ENCODE results near the gene HHLA2.

The HHLA2 gene

DNA sequence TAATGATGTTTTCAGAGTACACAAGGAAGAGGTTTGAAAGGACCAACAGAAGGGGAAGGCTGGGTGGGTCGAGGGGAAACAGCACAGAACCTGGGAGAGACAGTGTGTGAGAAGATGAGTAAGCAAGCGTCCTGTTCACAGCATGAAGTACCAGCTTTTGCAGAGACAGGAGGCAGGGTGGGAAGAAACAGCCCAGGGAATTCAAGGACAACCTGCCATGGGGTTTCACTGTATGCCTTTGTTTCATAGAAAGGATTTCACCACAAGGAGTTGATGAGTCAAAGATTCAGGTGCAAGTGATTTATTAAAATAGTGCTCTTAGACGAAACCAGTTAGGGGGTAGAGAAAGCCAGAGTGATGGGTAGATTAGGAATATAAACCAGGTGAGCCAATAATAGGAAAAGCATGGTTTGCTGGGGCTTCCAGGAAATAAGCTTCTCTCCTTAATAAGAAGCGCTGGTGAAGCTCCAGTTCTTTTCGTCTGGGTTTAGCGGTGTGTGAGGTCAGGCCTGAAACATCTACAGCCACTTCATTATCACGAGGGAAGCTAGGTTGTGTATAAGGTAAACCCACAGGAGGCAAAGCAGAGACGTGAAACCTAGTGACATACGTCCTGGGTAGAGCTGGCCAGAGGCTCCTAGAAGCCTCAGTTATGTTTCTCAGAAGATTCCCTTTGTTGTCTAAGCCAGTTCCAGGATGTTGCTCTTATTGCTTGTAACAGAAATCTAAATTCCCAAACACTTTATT lies 3.9 kb downstream of the HHLA2 start:
- no peak for DNase-seq

DNA sequence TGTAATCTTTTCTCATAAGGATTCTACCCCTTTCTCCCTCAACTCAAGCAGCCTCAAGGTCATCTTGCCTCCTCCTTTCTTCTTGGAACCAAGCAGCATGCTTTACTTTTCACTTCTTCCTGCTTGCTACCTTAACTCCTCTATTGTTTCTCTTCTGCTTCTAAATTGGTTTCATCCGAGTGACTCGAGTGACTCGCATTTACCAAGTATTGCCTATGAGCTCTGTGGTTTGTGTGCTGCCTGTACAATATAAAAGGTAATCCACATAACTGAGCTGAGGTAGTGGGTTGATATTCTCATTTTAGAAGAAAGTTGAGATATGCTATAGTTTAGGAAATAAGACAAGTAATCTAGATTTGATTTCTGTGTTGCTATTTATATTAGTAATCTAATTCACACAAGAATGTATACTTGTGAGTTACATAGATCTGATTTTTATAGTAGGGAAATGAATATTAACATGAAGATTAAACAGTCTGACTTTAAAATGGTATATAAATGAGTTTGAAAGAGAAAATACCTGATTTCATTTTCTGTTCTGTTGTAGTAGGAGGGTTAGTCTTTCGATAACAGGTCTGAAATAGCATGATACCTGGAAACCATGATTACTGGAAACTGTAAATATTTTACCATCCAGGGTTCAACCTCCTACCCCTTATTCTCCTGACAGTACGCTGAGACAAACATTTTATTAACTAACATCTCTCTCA lies 5.5 kb downstream of the HHLA2 start:
- DNase-seq = no peak

DNA sequence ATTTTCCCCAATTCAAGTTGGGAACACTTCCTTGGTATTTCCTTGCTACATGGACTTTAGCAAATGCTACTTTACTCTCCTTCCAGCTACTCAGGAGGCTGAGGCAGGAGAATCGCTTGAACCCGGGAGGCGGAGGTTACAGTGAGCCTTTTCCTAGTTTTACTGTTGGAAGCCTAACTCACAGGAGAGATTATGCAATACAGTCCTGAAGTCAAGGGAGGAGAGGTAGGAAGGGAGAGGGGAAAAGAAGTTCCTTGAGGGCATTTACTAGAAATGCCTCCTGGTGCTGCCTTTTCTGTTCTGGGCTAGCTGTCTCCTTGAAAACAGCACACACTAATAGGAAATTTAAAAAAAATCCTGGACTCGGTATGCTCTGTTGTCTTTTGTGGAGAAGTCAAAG lies 6.2 kb downstream of the HHLA2 start:
- DNase-seq = no peak

DNA sequence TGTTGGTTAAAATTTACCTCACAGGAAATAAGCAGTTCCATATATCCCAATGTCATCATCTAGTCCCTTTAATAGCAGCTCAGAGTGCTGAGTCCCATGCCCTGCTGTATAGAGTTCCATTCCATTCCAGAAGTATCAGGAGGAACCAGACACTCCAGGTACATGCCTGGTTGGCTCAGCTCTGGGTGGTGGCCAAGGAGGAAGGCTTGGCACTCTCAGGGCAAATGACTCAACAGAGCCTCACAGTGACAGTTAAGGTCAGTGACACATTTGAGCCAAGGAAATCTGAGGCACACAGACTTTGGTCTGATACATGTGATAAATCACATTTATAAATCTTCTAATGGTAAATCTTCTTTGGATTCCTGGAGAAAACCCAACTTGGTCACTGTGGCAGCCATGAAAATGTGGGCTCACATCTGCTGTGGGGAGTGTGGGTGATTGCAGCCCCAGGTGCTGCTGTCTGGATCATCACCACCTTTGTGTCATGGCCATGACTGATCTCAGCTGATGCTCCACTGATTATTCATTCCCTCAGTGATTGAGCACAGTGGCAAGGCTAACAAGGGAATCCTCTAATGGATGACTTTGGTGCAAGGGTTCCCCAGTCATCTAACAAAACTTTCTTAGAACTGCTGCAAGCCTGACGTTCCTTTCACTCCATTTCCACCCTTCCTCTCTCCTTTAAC lies 9.3 kb downstream of the HHLA2 start:
- no peak for DNase-seq

DNA sequence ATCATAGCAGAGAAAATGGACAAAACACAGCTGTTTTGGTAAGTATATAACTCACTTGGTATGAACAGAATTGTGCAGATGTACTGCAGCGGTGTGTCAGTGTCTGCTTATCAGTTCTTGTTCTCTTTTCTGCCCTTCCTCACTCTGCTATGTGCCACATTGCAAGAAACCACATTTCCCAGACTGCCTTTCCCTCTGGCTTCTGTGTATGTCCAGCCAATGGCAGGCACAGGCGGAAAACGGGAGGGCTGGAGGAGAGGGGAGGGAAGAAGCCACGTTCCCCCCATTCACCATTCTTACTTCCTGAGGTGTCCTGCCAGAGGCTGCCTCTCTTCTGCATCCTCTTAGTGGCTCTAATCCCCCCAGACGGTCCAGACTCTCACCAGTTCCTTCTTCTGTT lies 15.4 kb downstream of the HHLA2 start:
- peak in 1 of 2 experiments; percentile 21 for DNase-seq

DNA sequence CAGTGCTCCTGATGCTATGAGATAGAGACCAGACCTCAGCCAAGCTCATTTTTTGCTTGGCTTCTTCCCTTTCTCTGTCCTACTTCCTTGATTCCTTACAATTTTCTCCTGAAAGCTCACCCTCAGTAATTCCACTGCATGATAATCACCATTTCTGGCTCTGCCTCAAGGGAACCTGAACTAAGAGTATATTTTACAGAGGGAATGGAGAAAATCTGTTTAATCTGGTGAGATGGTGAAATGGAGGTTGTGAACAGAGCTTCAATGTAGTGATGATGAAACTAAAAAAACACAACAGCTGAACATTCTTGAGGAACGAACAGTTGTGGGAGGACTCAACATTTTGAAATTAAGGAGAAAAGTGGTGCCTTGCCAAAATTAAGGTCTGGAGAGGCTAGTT lies 16.3 kb downstream of the HHLA2 start:
- no peak for DNase-seq

DNA sequence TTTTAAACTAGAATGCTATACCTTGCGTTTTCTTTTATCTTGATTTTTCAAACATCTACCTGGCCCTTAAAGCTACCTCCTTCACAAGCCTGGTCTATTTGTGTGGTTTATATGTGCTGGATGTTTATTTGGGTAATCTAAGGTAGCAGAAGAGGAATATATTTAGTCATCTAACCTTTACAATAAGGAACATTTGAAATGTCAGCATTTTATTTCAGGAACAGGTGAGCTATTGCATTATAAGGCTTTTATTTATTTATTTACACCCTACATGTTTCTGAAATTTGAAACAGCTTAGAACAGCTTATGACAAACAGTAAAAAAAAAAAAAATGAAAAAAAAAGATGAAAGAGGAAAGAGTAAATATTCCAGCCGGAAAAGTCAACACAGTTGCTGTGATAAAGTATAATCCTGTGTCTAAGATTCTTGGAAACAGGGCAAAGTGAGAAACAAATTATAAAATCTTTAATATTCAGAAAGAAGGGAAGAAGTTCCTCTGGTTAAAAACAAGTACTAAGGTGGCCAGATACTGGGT lies 19.5 kb downstream of the HHLA2 start:
- DNase-seq = no peak

DNA sequence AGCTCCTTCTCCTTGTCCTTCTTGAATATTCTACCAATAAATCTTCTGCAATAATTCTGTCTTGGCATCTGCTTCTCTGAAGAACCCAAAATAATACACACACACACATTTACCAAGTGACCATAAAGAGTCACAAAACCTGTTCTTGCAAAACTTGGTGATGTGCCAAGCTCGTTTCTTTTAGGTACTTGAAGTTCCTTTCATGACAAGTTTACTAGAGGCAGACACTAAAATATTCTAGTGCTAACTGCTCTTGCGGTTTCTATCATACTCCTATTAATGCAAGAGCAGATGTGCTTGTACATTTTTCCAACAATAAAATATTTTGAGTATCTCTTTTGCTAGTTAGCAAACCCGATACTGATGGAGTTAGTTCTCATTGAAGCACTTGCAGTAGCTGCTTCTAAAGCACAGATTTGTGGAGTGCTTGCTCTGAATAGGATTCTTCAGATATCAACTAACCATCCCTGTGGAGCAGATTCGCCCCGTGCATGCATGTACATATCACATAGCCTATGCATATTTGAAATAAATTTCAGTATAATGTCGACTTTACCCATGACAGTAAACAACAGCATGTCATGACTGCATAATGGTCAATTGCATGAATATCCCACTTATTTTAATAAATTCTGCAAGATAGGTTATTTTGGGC lies 23.2 kb downstream of the HHLA2 start:
- DNase-seq = peak in 1 of 2 experiments; percentile 58

DNA sequence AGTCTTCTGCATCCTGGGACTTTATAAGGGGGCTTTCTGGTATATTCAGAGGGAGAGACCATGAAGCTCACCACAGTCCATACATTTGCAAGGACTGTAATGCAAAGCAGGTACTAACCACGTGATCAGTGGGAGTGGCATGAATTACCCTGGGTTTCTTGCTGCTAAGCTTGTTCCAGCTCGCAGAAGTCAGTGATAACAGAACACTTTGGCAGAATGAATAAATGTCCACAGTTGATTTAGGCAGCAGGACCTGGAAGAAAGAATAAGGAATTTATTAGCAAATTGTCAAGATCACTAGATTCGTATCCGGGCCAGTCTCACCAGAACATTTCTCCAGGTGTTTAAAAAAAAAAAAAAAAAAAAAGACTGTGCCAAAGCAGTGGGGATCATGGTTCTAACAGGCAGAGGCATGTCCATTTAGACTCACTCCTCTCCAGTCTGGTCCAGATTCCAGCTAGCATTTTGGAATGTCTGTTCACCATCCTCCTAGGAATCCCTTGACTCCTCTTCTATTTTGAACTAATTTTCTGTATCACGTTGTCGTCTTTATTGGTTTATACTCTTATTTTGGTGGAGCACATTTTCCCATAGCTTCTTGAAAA lies 24.5 kb downstream of the HHLA2 start:
- no peak for DNase-seq

DNA sequence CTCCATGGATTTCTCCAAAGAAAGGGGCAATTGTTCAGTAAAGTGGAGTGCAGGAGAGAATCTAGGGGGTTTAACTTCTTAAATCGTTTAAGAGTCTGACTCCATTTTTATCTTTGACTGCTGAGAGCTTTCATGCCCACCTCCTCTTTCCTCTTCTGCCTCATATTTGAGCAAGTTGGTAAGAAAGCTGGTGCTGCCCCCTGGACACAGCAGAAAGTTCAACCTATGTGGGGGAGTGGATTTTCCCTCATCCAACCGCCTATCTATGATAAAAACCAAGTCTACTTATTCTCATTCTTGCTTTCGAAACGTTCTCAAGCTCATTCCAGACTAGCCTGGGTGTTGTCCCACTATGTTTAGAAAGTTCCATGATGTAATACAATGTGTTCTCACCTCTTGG lies 26.0 kb downstream of the HHLA2 start:
- no peak for DNase-seq

DNA sequence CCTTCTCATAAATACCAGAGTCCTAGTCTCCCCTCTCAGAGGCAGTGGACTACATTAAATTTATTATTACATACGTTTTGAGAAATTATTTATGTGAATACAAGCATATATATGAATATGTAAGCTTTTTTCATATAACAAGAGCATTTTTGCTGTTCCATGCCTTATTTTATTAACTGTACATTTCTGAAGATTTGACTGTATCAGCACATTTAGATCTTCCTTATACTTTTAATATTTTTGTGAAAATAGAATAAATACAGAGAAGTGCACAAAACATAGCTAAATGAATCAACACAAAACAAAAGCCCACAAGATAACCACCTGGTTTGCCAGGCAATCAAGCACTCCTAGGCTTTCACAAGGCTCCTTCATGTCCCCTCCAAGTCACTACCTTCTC lies 27.8 kb downstream of the HHLA2 start:
- no peak for DNase-seq

DNA sequence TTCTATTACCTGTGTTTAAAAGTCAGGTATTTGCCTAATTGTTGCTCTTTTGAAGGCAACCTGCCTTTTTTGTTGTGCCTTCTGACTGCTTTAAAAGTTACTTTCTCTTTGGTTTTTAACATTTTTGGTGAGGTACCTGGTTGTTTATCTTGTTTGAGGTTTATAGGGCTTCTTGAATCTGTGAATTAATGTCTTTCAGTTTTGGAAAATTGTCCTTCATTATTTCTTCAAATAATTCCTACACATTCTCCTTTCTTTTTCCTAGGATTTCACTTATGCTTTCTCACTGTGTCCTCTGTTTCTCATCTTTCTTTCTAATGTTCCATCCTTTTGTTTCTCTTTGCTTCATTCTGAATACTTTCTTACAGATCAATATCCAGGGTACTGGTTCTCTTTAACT lies 30.8 kb downstream of the HHLA2 start:
- DNase-seq = no peak

DNA sequence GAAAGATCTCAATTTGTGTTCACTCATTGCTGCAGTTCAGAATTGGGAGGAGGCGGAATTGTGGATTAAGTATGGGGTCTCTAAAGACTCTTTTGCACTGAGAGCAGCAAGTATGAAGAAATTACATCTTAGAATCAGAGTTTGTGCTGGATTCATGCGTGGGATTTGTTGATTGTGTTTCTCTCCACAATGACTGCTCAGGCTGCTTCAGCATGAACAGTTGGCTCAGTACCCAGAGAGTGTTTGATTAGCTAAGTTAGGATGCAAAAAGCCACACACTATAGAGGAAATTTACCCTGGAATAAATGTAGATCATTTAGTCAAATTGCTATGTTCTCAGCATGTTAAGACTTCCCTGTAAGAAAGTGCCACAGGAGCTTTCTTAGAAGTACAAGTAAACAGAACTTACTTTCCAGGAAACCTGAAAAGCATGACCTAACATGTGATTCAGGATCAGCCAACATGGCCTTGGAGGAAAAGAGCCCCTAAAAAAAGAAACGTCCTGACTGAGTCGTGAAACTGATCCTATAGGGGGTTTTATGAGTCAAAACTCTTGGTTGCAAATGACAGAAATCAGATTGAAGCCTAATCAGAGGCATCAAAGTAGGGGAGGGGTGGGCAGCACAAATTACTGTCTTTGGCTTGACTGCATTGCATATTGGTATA lies 32.6 kb downstream of the HHLA2 start:
- no peak for DNase-seq

DNA sequence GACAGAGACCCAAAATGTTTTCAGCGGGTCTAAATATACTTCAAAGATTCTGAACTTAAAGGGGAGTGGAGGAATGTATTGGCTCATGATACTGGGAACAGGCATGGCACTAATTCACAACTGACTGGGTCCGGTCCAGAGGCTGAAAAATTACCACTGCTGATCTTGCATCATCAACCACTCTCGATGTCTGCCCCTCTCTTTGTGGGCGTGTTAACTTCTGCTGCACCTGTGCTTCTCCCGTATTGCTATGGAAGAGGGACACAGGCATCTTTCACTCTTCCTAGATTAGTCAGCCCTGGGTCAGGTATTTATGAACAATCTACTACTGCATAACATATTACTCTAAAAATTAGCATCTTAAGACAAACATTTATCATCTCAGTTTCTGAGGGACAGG lies 33.2 kb downstream of the HHLA2 start:
- no peak for DNase-seq

DNA sequence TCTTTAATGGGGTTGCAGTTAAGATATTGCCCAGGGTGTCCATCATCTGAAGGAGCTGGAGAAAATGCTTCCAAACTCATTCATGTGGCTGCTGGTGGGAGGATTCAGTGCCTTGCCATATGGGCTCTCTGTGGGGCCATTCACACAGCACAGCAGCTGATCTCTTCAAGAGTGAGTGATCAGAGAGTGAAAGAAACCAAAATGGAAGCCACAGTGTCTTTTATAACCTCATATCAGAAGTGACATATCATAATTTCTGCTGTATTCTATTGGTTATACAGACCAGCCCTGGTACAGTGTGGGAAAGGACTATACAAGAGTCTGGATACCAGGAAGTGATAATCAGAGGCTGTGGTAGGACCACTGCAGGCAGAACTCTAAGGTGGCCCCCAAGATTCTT lies 33.6 kb downstream of the HHLA2 start:
- DNase-seq = no peak

DNA sequence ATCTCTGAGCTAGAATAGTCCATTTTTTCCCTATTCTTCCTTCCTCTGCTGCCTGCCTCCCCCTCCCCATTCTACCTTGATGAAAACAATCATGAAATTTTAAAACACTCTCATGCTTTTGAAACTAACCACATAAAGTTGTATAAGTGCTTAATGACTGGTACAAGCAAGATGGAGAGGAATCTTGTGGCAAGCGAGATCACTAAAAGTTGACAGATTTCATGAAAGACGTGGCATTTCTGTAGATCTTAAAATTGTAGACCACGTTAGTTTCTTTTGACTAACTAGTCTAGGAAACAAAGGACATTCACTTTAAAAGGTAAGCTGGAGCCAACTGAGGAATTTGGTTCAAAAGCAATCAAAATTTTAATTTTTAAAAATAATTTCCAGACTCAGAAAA lies 35.4 kb downstream of the HHLA2 start:
- DNase-seq = no peak

DNA sequence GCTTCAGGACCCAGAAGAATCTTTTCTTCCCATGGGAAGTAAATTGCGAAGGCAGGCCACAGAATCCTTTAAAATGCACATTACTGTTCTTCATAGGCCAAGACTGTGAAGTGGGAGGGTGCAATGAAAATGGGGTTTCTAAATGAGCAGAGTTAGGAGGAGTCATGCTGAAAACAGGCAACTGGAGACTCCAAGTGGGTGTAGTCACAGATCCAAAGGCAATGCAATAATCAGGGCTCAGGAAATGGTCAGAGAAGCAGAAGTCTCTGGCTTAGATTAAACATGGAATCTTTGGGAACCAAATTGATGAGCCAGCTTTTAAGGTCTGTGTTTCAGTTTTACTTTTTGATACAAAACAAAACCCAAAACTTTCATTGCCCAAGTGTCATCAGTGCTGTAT lies 37.6 kb downstream of the HHLA2 start:
- DNase-seq = no peak

DNA sequence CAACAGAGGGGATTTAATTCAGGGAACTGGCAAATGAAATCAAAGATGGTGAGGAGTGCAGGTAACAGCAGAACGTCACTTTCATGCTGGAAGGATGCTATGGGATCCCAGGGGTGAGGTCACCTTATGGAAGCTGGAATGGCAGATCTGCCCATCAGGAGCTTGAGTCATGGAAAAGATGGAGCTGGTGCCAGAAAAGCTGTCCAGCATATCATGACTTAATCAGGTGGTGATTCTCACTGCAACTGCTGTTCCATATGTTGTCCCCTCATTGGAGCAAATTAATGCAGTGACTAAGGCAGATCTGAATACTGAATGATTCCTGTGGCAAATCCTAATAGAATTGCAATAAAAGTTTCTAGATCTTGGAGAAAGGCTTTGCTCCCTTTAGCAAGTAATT lies 38.4 kb downstream of the HHLA2 start:
- peak; percentile 21 to 33 for DNase-seq

DNA sequence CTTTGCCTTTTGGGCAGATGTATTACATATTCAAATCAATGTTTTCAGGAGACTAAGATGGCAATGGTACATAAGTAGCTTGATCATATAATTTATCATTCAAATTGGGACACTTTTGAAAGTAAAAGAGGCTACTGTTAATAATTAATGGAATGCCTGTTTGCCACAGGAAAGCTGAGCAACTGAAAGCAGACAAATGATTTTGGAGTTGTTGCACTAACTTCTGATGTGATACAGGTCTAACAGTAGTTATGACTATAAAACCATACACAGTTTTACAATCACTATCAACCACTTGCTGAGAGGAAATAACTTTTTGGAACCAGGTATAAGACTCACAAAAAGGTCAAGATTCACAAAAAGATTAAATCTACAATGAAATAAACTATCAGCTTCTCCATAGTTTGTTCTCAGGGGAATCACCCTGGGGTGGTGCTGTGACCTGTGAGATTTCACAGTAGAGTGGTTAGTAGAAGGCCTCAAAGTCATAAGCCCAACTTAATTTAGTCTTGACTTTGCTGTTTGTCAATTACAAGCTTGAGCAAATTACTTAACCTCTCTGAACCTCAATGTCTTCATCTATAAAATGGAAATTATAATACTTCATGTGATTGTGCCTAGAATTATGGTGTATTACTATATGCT lies 42.7 kb downstream of the HHLA2 start:
- no peak for DNase-seq

DNA sequence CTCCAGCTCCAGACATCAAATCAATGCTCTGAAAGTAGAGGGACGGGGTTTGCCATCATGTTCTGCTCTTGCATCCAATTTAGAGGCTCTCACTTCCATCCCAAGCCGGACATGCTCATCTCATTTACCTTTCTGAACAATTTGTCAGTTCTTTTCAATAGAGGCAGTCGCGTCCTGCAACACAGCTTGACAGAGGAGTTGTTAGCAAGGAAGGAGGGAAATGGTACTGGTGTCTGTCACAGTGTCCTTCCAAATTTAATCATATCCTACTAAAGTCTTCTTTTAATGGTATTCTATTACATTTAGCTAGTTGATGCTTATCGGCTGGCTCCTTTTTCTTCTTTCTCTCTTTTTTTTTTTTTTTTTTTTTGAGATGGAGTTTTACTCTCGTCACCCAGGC lies 45.6 kb downstream of the HHLA2 start:
- no peak for DNase-seq

DNA sequence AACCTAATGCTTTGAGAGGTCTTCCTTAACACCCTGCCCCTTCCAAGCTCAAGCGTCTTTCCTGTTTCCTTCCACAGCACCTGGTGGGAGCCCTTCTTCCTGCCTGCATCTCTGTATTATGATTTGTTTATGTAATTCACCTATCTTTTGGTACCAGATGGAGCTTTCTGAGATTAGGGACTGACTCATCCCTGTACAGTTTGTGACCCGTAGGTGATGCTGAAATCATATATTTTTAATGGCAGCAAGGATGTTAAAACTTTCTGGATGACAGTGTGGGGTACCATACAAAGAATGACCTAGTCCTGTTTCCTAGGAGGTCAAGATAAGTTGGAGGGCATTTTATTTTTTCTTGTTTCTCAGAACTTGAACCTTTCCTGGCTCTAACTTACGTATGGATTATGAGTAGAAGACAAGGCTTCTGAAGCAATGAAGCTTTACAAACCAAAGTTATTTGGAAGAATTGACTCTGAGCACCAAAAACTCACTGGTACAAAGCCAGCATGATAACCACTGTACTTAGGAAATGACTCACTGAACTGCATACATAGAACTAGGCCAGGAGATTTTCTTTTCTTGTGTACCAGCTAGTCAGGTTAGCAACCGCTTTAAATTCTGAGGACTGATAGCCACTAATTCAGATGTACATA lies 46.6 kb downstream of the HHLA2 start:
- peak in 1 of 2 experiments; percentile 30 for DNase-seq
